A172 (cell line): ENCODE data around the gene PSMB2. TPM values are rescaled to one million over a fixed set of nuclear protein-coding genes. Genes with fewer than 3 reads are reported as not detected.
"Not testable (repeated sequence)": the region's sequence is repeated elsewhere in the genome, so short reads cannot be mapped to it uniquely, and the experiment has no call there.

ENCODE experiments used
- DNase-seq: peaks from one replicate; pipeline ENCODE4 v3.0.0-alpha.2; 2015; ENCODE audit warnings: low spot score
- total RNA-seq: library from RNA; depleted of rRNA; stranded (reverse); fragments of >200 nt; shearing (Covaris generic); gene quantifications from 2 replicates; pipeline ENCODE4 v1.2.3, GENCODE V29; 2014

Gene PSMB2
- total RNA-seq, 1 experiment from 2014 or later: 46.6 TPM

DNA sequence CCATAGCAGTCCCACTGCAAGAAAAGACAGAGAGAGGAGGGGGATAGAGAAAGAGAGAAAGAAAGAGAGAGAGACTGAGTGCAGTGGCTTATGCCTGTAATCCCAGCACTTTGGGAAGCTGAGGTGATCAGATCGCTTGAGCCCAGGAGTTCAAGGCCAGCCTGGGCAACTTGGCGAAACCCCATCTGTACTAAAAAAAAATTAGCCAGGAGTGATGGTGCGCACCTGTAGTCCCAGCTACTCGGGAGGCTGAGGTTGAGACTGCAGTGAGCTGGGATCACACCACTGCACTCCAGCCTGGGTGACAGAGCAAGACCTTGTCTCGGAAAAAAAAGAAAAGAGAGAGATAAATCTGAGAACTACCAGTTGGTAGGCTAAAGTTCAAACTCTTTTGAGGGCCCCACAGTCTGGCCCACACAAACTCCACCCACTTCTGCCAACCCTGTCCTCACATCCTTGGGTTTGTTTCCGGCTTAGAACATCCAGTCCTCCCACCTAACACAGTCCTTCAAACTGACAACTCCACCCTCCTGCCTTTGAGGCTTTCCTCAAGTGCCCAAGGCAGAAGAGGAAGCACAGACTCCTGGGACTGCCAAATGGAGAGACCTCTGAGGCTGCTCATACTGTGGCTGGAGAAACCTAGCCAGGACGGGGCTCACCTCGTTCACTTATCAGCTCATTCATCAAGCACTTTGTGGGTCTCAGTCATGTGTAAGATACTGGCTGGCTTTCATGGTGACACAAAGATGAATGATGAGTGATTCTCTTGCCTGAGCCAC is 48.1 kb downstream of the PSMB2 start:
- no peak for DNase-seq

DNA sequence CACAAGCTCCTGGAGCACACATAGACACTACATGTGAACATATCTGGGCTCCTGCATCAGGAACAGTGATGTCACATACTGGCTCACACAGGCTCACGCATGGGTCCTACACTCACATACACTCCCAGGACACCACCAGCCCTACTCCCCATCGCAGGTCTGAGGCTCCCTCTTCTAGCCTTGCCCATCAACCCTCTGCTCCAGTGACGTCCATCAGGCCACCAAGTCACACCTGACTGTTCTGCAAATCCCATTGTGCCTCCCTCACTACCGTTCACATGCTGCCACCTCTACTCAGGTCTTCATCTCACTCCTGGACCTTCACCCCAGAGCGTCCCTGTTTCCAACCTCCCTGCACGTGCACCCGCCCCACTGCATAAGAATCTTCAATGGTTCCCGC is 50.1 kb downstream of the PSMB2 start:
- no peak for DNase-seq

DNA sequence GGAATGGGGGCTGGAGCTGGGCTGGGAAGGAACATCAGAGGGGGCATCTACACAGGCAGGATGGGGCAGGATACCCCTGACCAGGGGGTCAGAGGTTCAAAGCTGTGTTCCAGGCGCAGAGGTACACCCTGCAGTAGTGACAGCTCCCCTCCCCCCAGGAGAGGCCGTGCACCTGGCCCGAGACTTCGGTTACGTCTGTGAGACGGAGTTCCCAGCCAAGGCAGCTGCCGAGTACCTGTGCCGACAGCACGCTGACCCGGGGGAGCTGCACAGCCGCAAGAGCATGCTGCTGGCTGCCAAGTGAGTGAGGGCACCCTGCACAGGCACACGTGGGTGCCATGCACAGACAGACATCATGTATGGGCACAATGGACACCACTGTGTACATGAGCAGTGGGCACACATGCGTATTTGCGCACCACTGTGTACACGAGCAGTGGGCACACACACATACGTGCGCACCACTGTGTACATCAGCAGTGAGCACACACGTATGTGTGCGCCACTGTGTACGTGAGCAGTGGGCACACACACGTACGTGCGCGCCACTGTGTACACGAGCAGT is 50.8 kb downstream of the PSMB2 start:
- no peak for DNase-seq

DNA sequence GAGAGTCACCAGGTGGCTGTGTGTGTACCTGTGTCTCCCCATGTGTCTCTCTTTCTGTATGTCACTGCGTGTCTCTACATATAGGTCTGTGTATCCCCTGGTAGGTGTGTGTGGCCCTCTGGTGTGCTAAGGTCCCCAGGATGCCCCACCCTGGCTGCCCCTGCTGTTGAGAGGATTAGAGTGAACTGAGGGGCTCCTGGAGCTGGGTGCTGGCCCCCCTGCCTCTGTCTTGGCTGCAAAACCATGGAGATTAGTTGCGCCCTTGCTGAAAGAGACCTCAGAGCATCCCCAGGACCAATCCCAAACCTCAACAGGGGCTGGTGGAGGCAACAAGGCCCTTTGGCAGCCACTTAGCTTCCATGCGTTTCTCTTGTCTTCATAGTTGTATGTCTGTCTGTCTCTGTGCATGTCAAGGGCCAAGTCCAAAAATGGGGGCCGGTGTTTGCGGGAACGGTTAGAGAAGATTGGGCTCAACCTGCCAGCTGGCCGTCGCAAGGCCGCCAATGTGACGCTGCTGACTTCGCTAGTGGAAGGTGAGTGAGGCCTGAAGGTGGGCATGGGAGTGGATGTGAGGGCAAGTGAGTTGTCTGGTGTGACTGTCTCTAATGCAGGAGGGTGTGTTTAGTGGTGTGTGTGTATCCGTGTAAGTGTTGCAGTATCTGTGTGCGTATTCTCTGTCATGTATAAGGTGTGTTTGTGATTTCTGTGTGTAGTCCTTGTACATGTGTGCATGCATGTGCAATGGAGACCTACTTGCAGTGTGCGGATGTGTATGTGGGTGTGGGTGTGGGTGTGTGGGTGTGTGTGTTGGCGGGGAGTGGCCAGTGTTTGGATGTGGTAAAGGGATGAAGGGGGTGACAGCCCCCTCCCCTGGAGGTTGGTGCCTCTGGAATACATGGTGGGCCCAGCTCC is 51.6 kb downstream of the PSMB2 start:
- DNase-seq: no peak

DNA sequence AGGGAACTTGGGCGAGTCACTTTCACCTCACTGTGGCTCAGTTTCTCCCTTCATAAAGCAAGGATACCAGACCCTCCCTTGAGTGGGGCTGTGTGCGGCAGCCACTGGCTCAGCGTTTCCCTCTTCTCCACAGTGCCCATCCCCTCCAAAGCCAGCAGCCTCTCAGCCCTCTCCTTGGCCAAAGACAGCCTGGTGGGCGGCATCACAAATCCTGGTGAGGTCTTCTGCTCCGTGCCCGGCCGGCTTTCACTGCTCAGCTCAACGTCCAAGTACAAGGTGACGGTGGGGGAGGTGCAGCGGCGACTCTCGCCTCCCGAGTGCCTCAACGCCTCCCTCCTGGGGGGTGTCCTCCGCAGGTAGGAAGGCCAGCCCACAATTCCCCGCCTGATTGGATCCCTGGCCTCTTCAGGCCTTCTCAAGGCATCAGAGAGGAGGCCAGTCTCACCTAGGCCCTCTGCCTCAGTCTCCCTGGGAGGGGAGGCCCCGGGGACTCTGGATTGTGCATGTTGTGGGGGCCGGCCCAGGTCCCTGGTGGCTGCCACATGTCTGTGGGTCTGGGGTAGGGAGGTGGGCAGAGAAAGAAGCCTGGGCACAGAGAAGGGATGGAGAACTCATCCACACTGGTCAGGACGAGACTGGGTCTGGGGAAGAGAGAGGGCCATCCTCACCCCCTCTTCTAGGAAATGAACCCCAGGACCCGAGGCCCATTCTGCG is 53.0 kb downstream of the PSMB2 start:
- DNase-seq: no peak

DNA sequence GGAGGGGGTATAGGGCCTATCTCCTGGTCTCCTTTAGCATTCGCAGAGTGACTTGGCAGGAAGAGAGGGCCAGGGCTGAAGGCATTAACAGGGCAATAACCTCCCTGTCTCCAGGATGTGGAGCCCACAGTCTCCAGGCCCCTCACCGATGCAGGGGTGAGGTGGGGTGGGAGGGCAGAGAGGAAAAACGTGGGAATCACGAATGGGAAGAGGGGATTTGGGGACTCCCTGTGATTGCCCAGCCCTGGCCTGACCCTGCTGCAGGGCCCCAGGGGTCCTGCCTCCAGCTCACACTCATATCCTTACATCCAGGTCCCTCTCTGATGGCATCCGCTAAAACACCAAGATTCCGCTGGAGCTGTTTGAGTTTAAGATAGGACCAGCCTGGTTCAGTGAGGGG is 53.6 kb downstream of the PSMB2 start:
- DNase-seq: no peak

DNA sequence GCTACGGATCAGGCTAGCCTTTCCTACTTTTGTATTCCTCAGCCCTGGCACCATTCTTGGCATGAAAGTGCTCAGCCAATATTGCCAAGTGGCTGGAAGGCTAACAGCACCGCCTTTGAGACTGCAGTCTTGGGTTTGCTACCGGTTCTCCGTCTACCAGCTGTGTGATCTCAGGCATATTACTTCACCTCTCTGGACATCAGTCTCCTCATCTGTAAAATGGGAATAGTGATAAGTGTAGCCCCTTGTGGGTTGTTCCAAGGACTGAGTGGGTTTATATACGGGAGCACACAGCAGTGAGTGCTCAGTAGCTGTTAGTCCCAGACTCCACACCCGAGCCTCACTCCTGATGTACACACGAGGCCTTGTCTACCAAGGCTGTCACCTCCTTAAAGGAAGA is 54.5 kb downstream of the PSMB2 start:
- no peak for DNase-seq

DNA sequence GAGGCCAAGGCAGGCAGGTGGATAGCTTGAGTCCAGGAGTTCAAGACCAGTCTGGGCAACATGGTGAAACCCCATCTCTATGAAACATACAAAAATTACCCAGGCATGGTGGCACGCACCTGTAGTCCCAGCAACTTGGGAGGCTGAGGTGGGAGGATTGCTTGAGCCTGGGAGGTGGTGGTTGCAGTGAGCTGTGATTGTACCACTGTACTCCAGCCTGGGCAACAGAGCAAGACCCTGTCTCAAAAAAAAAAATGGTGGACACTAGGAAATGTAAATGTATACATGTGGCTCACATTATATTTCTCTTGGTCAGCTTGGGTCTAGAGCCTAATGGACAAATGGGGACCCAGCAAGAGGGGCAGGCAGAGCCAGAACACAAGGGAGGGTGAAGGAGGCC is 55.5 kb downstream of the PSMB2 start:
- DNase-seq: not testable (repeated sequence)

DNA sequence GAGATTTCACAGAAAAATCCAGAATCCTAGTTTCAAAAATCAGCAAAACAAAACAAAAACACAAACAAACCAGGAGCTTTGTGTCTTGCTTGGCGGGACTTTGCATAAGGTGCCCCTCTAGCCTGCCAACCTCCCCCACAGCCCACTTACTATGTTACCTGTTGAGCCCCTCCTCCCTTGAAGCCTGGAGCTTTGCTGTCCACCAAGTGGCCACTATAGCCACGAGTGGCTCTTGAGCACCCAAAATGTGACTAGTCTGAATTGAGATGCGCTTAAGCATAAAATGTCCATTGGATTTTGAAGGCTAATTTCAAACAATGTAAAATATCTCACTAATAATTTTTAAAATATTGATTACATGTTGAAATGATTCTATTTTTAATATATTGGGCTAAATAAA is 56.0 kb downstream of the PSMB2 start:
- no peak for DNase-seq

DNA sequence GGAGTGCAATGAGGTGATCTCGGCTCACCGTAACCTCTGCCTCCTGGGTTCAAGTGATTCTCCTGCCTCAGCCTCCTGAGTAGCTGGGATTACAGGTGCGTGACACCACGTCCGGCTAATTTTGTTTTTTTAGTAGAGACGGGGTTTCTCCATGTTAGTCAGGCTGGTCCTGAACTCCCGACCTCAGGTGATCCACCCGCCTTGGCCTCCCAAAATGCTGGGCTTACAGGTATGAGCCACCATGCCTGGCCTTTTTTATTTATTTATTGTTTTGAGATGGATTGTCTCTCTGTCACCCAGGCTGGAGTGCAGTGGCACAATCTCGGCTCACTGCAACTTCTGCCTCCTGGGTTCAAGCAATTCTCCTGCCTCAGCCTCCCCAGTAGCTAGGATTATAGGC is 59.7 kb downstream of the PSMB2 start:
- not testable (repeated sequence) for DNase-seq

DNA sequence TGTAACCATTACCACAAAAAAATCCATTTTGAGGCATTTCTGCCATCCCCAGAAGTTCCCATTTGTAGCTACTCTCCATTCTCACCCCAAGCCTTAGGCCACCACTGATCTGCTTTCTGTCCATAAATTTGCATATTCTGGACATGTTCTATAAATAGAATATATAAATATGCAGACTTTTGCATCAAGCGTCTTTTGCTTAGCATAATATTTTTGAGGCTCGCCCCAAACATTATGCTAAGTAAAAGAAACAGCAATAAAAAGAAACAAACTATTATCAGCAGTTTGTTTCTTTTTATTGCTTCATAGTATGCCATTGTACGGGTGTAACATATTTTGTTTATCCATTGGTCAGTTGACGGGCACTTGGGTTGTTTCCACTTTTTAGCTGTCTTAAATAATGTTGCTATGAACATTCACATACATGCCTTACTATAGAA is 60.4 kb downstream of the PSMB2 start:
- no peak for DNase-seq

DNA sequence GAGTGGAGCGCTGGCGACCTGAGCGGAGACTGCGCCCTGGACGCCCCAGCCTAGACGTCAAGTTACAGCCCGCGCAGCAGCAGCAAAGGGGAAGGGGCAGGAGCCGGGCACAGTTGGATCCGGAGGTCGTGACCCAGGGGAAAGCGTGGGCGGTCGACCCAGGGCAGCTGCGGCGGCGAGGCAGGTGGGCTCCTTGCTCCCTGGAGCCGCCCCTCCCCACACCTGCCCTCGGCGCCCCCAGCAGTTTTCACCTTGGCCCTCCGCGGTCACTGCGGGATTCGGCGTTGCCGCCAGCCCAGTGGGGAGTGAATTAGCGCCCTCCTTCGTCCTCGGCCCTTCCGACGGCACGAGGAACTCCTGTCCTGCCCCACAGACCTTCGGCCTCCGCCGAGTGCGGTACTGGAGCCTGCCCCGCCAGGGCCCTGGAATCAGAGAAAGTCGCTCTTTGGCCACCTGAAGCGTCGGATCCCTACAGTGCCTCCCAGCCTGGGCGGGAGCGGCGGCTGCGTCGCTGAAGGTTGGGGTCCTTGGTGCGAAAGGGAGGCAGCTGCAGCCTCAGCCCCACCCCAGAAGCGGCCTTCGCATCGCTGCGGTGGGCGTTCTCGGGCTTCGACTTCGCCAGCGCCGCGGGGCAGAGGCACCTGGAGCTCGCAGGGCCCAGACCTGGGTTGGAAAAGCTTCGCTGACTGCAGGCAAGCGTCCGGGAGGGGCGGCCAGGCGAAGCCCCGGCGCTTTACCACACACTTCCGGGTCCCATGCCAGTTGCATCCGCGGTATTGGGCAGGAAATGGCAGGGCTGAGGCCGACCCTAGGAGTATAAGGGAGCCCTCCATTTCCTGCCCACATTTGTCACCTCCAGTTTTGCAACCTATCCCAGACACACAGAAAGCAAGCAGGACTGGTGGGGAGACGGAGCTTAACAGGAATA is 64.0 kb downstream of the PSMB2 start:
- DNase-seq: no peak

DNA sequence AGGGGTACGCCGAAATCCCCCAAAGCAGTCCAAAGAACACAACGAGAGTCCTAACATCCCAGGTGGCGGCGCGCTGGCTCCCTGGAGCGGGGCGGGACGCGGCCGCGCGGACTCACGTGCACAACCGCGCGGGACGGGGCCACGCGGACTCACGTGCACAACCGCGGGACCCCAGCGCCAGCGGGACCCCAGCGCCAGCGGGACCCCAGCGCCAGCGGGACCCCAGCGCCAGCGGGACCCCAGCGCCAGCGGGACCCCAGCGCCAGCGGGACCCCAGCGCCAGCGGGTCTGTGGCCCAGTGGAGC is 64.6 kb downstream of the PSMB2 start:
- DNase-seq: not testable (repeated sequence)

DNA sequence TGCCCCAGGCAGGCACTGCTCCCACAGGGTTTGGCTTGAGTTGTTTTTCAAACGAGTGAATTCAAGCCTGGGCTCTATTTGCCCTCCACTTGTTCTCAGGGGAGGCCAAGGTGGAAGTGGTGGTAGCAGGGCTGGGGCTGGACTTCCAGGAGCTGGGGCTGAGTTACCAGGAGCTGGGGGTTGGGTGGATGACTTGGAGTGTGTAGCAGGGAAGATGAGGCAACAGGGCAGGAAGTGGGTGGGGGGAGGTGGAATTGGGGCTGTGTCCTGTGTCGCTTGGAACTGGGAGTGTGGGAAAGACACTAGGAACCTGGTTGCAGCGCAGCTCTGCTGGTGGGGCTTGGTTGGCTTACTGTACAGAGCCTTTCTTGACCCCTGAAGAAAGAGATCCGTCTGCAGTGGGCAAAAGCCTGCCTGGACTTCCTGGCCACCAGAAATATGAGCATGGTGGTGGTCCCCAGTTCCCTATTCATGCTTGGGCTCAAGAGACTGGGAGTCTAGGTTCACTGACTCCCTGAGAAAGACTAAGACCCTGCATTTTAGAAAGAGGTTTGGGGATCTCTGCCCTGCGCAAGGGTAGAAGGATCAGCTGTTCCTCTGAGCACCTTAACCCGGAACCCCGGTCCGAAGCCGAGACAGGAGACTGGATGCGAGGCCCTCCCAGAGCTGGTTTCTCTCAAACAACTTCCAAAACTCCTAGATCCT is 65.1 kb downstream of the PSMB2 start:
- DNase-seq: no peak

DNA sequence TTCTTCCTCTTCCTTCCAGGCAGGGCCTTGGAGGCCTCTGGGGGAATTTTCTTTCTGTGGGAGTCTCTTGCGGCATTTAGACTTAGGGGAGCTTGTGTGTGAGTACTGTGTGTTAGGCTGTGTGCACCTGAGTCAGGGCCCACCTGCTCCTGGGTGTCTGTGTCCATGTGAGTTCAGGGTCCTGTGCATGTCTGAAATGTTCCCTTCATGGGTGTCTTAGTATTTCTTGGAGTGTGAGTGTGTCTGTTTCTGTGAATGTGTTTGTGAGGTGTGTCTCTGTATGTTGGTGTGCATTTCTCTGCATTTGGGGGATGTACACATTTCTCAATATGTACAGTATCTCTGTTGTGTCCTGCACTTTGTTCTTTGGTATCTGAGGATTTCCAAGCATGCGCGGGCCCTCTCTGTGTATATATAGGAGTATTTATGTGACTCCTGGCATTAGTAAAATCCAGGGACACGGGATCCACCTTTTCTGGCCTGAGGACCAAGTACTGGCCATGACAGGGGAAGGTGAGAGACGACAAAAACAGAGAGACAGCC is 65.8 kb downstream of the PSMB2 start:
- DNase-seq: no peak

DNA sequence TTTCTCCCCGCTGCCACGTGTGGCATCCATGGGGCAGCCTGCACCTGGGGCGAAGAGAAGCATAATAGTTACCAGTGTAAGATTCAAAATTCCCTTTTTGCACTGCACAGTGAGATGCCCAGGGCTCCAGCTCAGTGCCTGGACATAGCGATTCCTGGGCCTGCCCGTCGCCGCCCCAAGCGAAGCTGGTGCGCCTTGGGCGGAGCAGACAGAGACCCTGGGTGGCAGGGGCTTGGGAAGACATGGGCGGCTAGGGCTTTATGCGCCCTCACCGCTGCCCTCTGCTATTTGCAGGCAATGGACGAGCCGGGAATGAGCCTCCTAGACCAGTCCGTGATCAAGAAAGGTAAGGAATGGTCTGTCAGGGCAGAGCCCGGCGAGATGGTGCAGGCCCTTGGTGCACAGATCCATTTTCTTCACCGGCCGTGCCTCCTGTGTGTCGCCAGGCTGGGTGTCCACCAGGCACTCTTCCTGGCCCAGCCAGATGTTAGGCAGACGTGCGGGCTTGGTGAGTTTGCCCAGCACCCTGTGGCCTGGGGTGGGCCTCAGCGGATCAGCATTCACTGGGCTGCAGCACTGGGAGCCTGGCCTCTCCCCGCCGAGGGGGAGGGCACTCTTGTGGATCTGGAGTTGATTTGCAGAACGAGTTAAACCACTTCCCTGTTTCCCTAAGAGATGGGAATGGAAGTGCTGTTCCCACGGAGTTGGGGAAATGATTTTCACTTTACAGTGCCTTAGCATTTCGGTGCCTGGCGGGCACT is 66.5 kb downstream of the PSMB2 start:
- DNase-seq: no peak

DNA sequence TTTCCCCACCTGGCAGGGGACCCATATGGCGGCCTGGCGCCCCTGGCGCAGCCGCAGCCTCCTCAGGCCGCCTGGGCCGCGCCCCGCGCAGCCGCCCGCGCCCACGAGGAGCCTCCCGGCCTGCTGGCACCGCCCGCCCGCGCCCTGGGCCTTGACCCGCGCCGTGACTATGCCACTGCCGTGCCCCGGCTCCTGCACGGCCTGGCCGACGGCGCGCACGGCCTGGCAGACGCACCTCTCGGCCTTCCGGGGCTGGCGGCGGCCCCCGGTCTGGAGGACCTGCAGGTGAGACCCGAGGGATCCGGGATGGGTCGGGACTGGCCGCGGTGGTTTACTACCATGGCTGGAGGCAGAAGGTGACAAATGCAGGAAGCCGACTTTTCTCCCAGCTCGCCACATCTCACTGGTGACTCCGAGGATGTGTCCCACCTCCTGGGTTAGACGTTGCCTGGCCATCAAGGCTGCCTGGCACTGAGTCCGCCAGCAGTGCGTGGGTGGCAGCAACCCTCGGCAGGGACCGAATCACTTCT is 67.1 kb downstream of the PSMB2 start:
- DNase-seq: no peak

DNA sequence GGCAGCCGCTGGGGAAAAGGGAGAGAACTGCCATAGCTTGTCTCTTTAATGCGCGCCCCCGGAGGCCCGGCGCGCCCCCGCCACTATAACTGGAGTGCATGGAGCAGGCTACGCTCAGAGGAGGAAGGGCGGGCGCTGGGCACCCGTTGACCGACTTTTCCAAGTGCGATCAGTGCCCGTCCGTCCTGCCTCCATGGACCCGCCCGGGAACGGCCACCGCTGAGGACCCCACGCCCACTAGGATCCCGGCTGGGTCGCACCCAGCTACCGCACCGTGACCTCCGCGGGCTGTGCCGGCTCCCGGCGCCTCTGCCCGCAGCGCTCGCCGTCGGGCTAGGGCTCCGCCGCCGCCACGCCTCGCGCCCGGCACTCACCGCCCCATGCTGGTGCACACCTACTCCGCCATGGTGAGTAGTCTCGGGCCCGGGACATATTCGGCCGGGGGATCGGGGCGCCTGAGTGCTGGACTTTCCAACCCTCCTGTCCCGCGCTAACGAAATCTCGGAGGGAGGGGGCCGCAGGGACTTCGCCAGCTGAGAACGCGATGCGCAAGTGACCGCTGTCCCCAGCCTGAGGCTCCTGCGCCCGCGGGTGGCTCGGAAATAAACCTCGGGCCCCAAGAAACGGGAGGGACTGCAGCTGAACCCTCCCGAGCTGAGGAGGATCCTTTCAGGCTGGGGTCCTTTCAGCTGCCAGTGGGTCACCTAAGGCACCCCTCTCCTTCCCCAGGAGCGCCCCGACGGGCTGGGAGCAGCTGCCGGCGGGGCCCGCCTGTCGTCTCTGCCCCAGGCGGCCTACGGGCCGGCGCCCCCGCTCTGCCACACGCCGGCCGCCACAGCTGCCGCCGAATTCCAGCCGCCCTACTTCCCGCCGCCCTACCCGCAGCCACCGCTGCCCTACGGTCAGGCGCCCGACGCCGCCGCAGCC is 67.9 kb downstream of the PSMB2 start, which contains the start of gene TFAP2E:
Gene TFAP2E, plus strand, starts transcription at position 117 of the 927 bp plus-strand sequence. Its CDS starts 264 bp downstream, at position 381.
- no peak for DNase-seq
